HEK293 (cell line): Measurements from ENCODE around the gene OBSCN.
"Not testable (repeated sequence)": the region's sequence is repeated elsewhere in the genome, so short reads cannot be mapped to it uniquely, and the experiment has no call there.

ENCODE experiments used
- CTCF ChIA-PET: fragments of 350-600 bp; formaldehyde crosslinking; extraction: SDS; loops from one replicate; lab custom pipeline; 2021; ENCODE audit warnings: antibody characterized with exemption; lab: Yijun Ruan, JAX
- POLR2A ChIA-PET: fragments of 300-600 bp; formaldehyde crosslinking; extraction: SDS; loops from one replicate; lab custom pipeline; 2020; ENCODE audit warnings: antibody characterized with exemption, inconsistent platforms; lab: Yijun Ruan, JAX
- H3K27ac ChIP-seq: fragments of 200-500 bp; sonication (Bioruptor generic); 2 replicates; pipeline ENCODE4 v1.5.1; 2014; ENCODE audit warnings: low read depth, low read length, control low read depth, inconsistent platforms; ENCODE audit errors: extremely low read depth
- H3K36me3 ChIP-seq, 2 experiments: fragments of 200-500 bp in 1 of 2; sonication (Bioruptor generic) in 1 of 2; 1 replicate in 1 of 2; 2 replicates in 1 of 2; pipeline ENCODE4 v1.5.1; 2014 to 2017; ENCODE audit warnings: inconsistent platforms in 2 of 2, low read length in 2 of 2; ENCODE audit not compliant: control insufficient read depth in 2 of 2, insufficient read depth in 1 of 2
- H3K4me1 ChIP-seq: fragments of 200-500 bp; sonication (Bioruptor generic); 2 replicates; pipeline ENCODE4 v1.5.1; 2014; ENCODE audit warnings: mild to moderate bottlenecking, low read length, inconsistent platforms; ENCODE audit not compliant: control insufficient read depth, insufficient read depth
- H3K4me3 ChIP-seq: 2 replicates; pipeline ENCODE4 v1.5.1; 2011; ENCODE audit warnings: low read depth, mild to moderate bottlenecking, control low read depth, low read length, moderate library complexity
- H3K9me3 ChIP-seq: fragments of 200-500 bp; sonication (Bioruptor generic); 2 replicates; pipeline ENCODE4 v1.5.1; 2014; ENCODE audit warnings: low read depth, low read length, inconsistent platforms; ENCODE audit not compliant: control insufficient read depth, insufficient read depth
- EGR2 ChIP-seq: fragments of 450-650 bp; formaldehyde crosslinking; IDR thresholded peaks from 2 replicates; pipeline ENCODE4 v1.5.1; 2016; ENCODE audit warnings: low read depth, missing biosample characterization, missing genetic modification characterization
- SP3 ChIP-seq: fragments of 450-650 bp; formaldehyde crosslinking; IDR thresholded peaks from 2 replicates; pipeline ENCODE4 v1.5.1; 2016; ENCODE audit warnings: missing biosample characterization, missing genetic modification characterization
- ZNF16 ChIP-seq: fragments of 450-650 bp; formaldehyde crosslinking; IDR thresholded peaks from 2 replicates; pipeline ENCODE4 v1.5.1; 2016; ENCODE audit warnings: low read depth, missing biosample characterization, missing genetic modification characterization
- ZNF175 ChIP-seq: fragments of 450-650 bp; formaldehyde crosslinking; IDR thresholded peaks from 2 replicates; pipeline ENCODE4 v1.5.1; 2016; ENCODE audit warnings: missing biosample characterization, missing genetic modification characterization
- ZNF19 ChIP-seq: fragments of 450-650 bp; formaldehyde crosslinking; IDR thresholded peaks from 2 replicates; pipeline ENCODE4; 2016; ENCODE audit warnings: missing biosample characterization, missing genetic modification characterization, low read depth
- ZNF621 ChIP-seq: fragments of 450-650 bp; formaldehyde crosslinking; IDR thresholded peaks from 2 replicates; pipeline ENCODE4 v1.5.1; 2017; ENCODE audit warnings: missing biosample characterization, missing genetic modification characterization
- ZNF658 ChIP-seq: fragments of 450-650 bp; formaldehyde crosslinking; IDR thresholded peaks from 2 replicates; pipeline ENCODE4; 2016; ENCODE audit warnings: missing biosample characterization, missing genetic modification characterization
- TF ChIP-seq, protein P1 (sequence below): fragments of 450-650 bp; formaldehyde crosslinking; IDR thresholded peaks from 2 replicates; pipeline ENCODE4 v1.5.1; 2016; ENCODE audit warnings: missing biosample characterization, missing genetic modification characterization
- TF ChIP-seq, protein P2 (sequence below): fragments of 450-650 bp; formaldehyde crosslinking; IDR thresholded peaks from 2 replicates; pipeline ENCODE4 v1.5.1; 2017; ENCODE audit warnings: missing biosample characterization, missing genetic modification characterization
- TF ChIP-seq, protein P3 (sequence below): IDR thresholded peaks from 2 replicates; pipeline ENCODE4 v1.6.1; 2011; ENCODE audit warnings: mild to moderate bottlenecking, low read depth, low read length, borderline replicate concordance

Gene OBSCN

DNA sequence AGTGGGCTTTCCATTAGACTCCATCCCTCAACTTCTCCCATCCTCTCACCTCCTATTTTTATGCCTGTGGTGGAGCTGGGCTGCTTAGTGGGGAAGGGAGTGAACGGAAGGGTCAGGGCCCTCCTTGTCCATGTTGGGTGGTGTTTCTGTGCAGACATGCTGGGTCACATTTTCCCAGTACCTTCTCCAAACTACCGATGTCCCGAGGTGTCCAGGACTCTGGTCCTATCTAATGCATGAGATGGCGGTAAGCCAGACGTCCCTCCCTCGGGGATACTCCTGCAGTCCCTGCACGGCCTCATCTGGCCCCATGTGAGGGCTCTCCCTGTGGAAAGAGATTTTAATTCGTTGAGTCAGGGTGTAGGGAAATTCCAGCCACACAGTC lies 61.0 kb downstream of the OBSCN start (continued):
- TF ChIP-seq, protein P1, sequence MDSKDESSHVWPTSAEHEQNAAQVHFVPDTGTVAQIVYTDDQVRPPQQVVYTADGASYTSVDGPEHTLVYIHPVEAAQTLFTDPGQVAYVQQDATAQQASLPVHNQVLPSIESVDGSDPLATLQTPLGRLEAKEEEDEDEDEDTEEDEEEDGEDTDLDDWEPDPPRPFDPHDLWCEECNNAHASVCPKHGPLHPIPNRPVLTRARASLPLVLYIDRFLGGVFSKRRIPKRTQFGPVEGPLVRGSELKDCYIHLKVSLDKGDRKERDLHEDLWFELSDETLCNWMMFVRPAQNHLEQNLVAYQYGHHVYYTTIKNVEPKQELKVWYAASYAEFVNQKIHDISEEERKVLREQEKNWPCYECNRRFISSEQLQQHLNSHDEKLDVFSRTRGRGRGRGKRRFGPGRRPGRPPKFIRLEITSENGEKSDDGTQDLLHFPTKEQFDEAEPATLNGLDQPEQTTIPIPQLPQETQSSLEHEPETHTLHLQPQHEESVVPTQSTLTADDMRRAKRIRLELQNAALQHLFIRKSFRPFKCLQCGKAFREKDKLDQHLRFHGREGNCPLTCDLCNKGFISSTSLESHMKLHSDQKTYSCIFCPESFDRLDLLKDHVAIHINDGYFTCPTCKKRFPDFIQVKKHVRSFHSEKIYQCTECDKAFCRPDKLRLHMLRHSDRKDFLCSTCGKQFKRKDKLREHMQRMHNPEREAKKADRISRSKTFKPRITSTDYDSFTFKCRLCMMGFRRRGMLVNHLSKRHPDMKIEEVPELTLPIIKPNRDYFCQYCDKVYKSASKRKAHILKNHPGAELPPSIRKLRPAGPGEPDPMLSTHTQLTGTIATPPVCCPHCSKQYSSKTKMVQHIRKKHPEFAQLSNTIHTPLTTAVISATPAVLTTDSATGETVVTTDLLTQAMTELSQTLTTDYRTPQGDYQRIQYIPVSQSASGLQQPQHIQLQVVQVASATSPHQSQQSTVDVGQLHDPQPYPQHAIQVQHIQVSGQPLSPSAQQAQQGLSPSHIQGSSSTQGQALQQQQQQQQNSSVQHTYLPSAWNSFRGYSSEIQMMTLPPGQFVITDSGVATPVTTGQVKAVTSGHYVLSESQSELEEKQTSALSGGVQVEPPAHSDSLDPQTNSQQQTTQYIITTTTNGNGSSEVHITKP (tag by site-specific recombination): no peak
- TF ChIP-seq, all 188 proteins: peak for 0

DNA sequence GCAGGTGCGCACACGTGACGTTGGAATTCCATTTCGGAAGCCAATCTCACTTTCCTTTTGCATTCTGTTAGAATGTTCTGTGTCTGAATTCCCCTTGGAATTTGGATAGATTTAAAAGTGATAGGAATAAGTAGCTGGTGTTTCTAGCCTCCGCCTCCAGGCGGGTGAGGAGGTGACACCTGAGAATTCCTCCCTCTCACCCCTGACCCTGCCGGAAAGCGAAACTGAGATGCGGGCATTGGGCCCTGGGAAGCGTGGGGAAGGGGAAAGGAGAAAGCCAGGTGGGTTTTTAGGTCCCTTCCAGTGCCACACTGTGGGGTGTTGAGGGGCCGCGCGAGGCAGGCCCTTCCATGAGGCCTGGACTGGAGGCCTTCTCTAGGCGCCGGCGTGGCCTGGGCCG lies 61.6 kb downstream of the OBSCN start:
- POLR2A ChIA-PET, H3K36me3 ChIP-seq, H3K4me3 ChIP-seq, H3K27ac ChIP-seq, H3K9me3 ChIP-seq, H3K4me1 ChIP-seq, CTCF ChIA-PET: not testable (repeated sequence)

DNA sequence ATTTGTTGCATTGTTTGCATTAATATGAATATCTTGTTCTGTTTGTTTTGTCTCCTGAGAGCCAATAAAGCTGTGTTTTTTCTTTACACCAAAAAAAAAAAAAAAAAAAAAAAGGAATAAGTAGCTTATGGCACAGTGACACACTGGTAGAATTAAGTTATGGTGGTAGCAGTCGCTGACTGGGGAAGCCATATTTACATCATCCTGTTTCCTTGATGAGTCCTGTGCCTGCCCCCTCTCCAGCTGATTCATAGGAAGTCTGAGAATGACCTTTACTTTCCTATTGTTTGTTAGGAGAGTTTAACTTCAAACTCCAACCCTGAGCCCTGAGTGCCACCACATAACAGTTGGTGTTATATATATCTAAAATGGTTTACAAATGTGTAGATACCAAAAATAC lies 62.2 kb downstream of the OBSCN start:
- H3K27ac ChIP-seq: no peak overlapping the region
- POLR2A ChIA-PET: no interaction called here
- CTCF ChIA-PET: no interaction called here

More for the DNA sequence above, 62.2 kb downstream of the OBSCN start:
- TF ChIP-seq ZNF16 (tag by site-specific recombination): no peak
- no peak for TF ChIP-seq ZNF621 (tag by site-specific recombination)
- TF ChIP-seq SP3 (tag by site-specific recombination): no peak
- TF ChIP-seq EGR2 (tag by site-specific recombination): no peak
- no peak for TF ChIP-seq ZNF658 (tag by site-specific recombination)
- TF ChIP-seq, protein P1 (tag by site-specific recombination): no peak
- no peak for TF ChIP-seq ZNF19 (tag by site-specific recombination)
- TF ChIP-seq ZNF175: no peak
- TF ChIP-seq, protein P2, sequence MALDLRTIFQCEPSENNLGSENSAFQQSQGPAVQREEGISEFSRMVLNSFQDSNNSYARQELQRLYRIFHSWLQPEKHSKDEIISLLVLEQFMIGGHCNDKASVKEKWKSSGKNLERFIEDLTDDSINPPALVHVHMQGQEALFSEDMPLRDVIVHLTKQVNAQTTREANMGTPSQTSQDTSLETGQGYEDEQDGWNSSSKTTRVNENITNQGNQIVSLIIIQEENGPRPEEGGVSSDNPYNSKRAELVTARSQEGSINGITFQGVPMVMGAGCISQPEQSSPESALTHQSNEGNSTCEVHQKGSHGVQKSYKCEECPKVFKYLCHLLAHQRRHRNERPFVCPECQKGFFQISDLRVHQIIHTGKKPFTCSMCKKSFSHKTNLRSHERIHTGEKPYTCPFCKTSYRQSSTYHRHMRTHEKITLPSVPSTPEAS: no peak
- TF ChIP-seq, protein P3, sequence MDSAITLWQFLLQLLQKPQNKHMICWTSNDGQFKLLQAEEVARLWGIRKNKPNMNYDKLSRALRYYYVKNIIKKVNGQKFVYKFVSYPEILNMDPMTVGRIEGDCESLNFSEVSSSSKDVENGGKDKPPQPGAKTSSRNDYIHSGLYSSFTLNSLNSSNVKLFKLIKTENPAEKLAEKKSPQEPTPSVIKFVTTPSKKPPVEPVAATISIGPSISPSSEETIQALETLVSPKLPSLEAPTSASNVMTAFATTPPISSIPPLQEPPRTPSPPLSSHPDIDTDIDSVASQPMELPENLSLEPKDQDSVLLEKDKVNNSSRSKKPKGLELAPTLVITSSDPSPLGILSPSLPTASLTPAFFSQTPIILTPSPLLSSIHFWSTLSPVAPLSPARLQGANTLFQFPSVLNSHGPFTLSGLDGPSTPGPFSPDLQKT: no peak
- TF ChIP-seq, all 188 proteins: peak for 0
- Histone ChIP-seq H3K4me3 (no peak overlapping the region), H3K9me3 (no peaks in the 10 kb centered on the region), H3K4me1 (no peaks in the 10 kb centered on the region), H3K36me3 (peaks cover 3 to 6% of the 10 kb centered on the region in 2 experiments; a peak in 2 of 3 replicates)
